Measurements from ENCODE around the gene KAZALD1. TPM values are rescaled to one million over a fixed set of nuclear protein-coding genes. Genes with fewer than 3 reads are reported as not detected.

The KAZALD1 gene
- total and polyA plus RNA-seq, 3 experiments from 2014 or later: 0.18 to 0.20 TPM; not detected in 1

DNA sequence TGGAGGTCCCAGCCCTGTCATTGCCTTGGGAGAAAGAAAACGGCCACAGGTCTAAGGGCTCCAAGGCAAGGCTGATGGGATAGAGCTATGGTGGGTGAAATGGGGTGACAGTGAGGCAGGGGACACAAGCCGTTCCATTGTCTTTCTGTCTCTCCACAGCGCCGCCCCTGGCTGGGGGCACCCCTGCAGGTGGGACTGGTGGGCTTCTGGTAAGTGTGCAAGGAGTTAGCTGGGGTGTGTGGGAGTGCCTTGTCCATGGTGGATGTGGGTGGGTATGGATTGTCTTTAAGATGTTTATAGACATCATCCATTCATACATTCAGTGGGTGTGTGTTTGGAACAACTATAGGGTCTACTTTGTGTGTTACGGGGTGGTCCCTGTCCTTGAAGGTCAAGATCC lies 23.3 kb upstream of the KAZALD1 start:
- peaks cover 15% of the 10 kb centered on the region for H3K4me1 ChIP-seq (ENCODE audit: insufficient read depth, low read length)
- H3K27me3 ChIP-seq (ENCODE audit: insufficient read depth, low read length, poor library complexity, severe bottlenecking): no peaks in the 10 kb centered on the region
- H3K4me3 ChIP-seq (ENCODE audit: low read length): no peak overlapping the region
- peaks cover 17% of the 10 kb centered on the region for H3K36me3 ChIP-seq (ENCODE audit: insufficient read depth, low read length)
- no peak overlapping the region for H3K27ac ChIP-seq (ENCODE audit: low read depth, low read length)
- Mint-ChIP-seq H3K27me3 (no peaks in the 10 kb centered on the region), H3K4me1 (peaks cover 21 to 31% (median 24%) of the 10 kb centered on the region in 3 donors), H3K36me3 (peaks cover 0 to 61% (median 11%) of the 10 kb centered on the region in 3 donors), H3K9me3 (no peaks in the 10 kb centered on the region), H3K27ac (peak overlapping the region in 5 of 8 donors; percentile 10 to 56 (median 28)), H3K4me3 (peak overlapping the region in 1 of 7 donors; percentile 75)
- CTCF ChIA-PET: interaction anchor here (4.9 to 11.3 kb wide), 2 partner anchors 13 to 24 kb away, joined by 46 to 258 read pairs; partner anchors contain the start of gene KAZALD1
- H3K9me3 ChIP-seq (ENCODE audit: low read length): no peaks in the 10 kb centered on the region
- POLR2A ChIA-PET: no interaction called here
- DNase-seq: no peak

DNA sequence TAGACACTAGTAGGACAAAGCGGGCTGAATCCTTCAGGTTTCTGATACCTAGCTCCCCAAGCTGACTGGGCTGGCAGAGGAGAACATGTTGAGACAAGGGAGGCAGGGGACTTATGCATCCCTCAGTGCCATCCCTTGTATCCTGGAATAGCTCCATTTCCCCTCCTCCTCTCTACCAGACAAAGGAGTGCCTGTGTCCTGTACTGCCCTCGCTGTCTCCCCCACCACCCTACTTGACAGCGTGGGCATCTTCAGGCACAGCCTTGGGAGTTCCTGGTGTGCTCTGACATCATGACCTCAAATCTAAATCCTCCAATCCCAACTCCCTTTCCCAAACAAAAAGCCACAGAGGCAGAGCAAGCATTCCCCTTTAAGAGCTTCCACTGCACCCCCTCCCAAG lies 21.7 kb upstream of the KAZALD1 start:
- no peak overlapping the region for H3K27ac ChIP-seq (ENCODE audit: low read depth, low read length)
- Mint-ChIP-seq H3K27ac (peak overlapping the region in 3 of 8 donors; percentile 71 to 78 (median 73)), H3K27me3 (peaks cover 0 to 2% of the 10 kb centered on the region in 2 donors), H3K36me3 (peaks cover 0 to 50% (median 11%) of the 10 kb centered on the region in 3 donors), H3K9me3 (no peaks in the 10 kb centered on the region), H3K4me3 (peak overlapping the region in 1 of 7 donors; percentile 11), H3K4me1 (peaks cover 20 to 27% (median 21%) of the 10 kb centered on the region in 3 donors)
- H3K27me3 ChIP-seq (ENCODE audit: insufficient read depth, low read length, poor library complexity, severe bottlenecking): no peaks in the 10 kb centered on the region
- H3K4me1 ChIP-seq (ENCODE audit: insufficient read depth, low read length): peaks cover 17% of the 10 kb centered on the region
- POLR2A ChIA-PET: no interaction called here
- peaks cover 17% of the 10 kb centered on the region for H3K36me3 ChIP-seq (ENCODE audit: insufficient read depth, low read length)
- H3K4me3 ChIP-seq (ENCODE audit: low read length): no peak overlapping the region
- CTCF ChIA-PET: interaction anchor here (1.0 to 11.3 kb wide), 6 partner anchors 9 to 56 kb away, joined by 3 to 258 read pairs (median 26); partner anchors contain the start of genes KAZALD1, PDZD7 and SFXN3
- H3K9me3 ChIP-seq (ENCODE audit: low read length): no peaks in the 10 kb centered on the region
- DNase-seq: no peak

DNA sequence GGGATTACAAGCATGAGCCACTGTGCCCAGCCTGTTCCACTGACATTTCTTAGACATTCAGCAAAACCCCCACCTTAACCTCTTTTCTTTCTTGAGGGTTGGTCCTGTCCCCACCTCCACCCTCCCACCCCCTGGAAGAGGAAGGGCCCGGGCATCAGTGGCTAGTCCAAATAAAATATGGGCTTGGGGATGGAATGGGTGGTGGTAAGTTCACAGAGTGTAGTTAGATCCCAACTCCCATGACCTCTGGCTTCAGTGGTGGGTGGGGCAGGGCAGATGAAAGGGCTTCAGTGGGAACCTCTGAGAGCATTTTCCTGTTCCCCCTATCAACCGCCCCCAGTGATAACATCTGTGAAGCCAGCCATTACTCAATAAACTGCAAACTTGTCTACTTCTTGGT lies 20.9 kb upstream of the KAZALD1 start:
- peaks cover 0 to 2% of the 10 kb centered on the region in 2 donors for H3K27me3 Mint-ChIP-seq
- peaks cover 20 to 27% (median 21%) of the 10 kb centered on the region in 3 donors for H3K4me1 Mint-ChIP-seq
- H3K9me3 ChIP-seq (ENCODE audit: low read length): no peaks in the 10 kb centered on the region
- no peak overlapping the region for H3K4me3 ChIP-seq (ENCODE audit: low read length)
- no peak overlapping the region for H3K27ac ChIP-seq (ENCODE audit: low read depth, low read length)
- H3K36me3 Mint-ChIP-seq: peaks cover 0 to 44% (median 9%) of the 10 kb centered on the region in 3 donors
- H3K27me3 ChIP-seq (ENCODE audit: insufficient read depth, low read length, poor library complexity, severe bottlenecking): no peaks in the 10 kb centered on the region
- ChIA-PET CTCF (interaction anchor here (1.7 to 11.3 kb wide), 6 partner anchors 10 to 101 kb away, joined by 6 to 258 read pairs (median 32); partner anchors contain the start of genes KAZALD1, PDZD7 and SFXN3), POLR2A (interaction anchor here (1.0 kb wide), 3 partner anchors 9 to 19 kb away, joined by 3 to 4 read pairs (median 4); partner anchors contain the start of genes PDZD7 and SFXN3)
- no peak for DNase-seq
- H3K4me1 ChIP-seq (ENCODE audit: insufficient read depth, low read length): peaks cover 17% of the 10 kb centered on the region
- no peaks in the 10 kb centered on the region for H3K9me3 Mint-ChIP-seq
- peak overlapping the region in 1 of 7 donors; percentile 17 for H3K4me3 Mint-ChIP-seq
- H3K36me3 ChIP-seq (ENCODE audit: insufficient read depth, low read length): peaks cover 17% of the 10 kb centered on the region
- H3K27ac Mint-ChIP-seq: peak overlapping the region in 6 of 8 donors; percentile 12 to 87 (median 64)

DNA sequence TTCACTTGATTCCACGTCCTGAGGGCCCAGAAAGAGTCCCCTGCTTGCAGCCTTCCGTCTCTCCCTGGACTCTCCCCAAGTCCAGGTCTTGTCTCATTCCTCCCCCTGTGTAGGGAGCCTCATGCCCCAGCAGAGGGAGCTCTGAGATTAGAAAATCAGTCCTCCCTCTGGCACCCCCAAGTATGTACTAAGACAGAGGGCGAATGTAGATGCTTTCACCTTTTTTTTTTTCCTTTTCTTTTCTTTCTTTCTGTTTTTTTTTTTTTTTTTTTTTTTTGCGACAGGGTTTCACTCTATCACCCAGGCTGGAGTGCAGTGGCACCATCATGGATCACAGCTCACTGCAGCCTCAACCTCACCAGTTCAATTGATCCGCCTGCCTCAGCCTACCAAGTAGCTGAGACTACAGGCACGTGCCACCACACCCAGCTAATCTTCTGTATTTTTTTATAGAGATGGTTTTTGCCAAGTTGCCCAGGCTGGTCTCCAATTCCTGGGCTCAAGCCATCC lies 20.5 kb upstream of the KAZALD1 start:
- H3K27me3 Mint-ChIP-seq: peaks cover 2 to 3% of the 10 kb centered on the region in 2 donors
- no peaks in the 10 kb centered on the region for H3K9me3 Mint-ChIP-seq
- H3K4me3 ChIP-seq (ENCODE audit: low read length): no peak overlapping the region
- no peaks in the 10 kb centered on the region for H3K27me3 ChIP-seq (ENCODE audit: insufficient read depth, low read length, poor library complexity, severe bottlenecking)
- ChIA-PET POLR2A (interaction anchor here (1.0 kb wide), 3 partner anchors 8 to 19 kb away, joined by 3 to 4 read pairs (median 4); partner anchors contain the start of genes PDZD7 and SFXN3), CTCF (interaction anchor here (0.8 to 11.3 kb wide), 8 partner anchors 10 to 100 kb away, joined by 3 to 258 read pairs (median 17); partner anchors contain the start of genes KAZALD1, PDZD7 and SFXN3)
- H3K36me3 ChIP-seq (ENCODE audit: insufficient read depth, low read length): peaks cover 17% of the 10 kb centered on the region
- H3K4me1 ChIP-seq (ENCODE audit: insufficient read depth, low read length): peaks cover 17% of the 10 kb centered on the region
- H3K36me3 Mint-ChIP-seq: peaks cover 0 to 39% (median 7%) of the 10 kb centered on the region in 3 donors
- H3K27ac Mint-ChIP-seq: peak overlapping the region in 6 of 8 donors; percentile 12 to 87 (median 64)
- peak overlapping the region in 3 of 7 donors; percentile 15 to 61 (median 17) for H3K4me3 Mint-ChIP-seq
- peaks cover 20 to 27% (median 21%) of the 10 kb centered on the region in 3 donors for H3K4me1 Mint-ChIP-seq
- H3K9me3 ChIP-seq (ENCODE audit: low read length): no peaks in the 10 kb centered on the region
- no peak overlapping the region for H3K27ac ChIP-seq (ENCODE audit: low read depth, low read length)
- DNase-seq: peak; percentile 49 to 83 (median 69)

DNA sequence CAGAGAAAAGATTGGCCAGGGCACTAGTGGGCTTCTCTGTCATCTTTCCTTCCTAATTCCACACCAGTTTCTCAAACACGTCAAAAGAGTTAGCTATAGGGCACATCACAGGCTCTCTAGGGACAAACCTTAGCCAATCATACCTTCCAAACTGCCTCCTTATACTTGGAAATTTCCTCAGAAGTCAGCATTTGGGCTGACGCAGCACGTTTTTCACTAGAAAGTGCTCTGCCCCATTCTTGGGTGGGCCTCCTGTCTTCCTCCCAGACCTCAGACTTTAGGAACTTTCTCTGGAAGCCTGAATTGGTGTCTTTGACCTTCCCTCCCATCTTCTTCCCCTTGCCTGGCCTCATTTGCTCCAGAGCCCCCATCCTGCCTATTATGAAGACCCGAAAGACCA lies 19.7 kb upstream of the KAZALD1 start:
- DNase-seq: no peak
- H3K36me3 Mint-ChIP-seq: peaks cover 0 to 31% (median 7%) of the 10 kb centered on the region in 3 donors
- Histone ChIP-seq H3K4me3 (ENCODE audit: low read length) (peak overlapping the region; percentile 67), H3K9me3 (ENCODE audit: low read length) (no peaks in the 10 kb centered on the region), H3K4me1 (ENCODE audit: insufficient read depth, low read length) (peaks cover 17% of the 10 kb centered on the region), H3K27me3 (ENCODE audit: insufficient read depth, low read length, poor library complexity, severe bottlenecking) (no peaks in the 10 kb centered on the region), H3K27ac (ENCODE audit: low read depth, low read length) (peak overlapping the region; percentile 66), H3K36me3 (ENCODE audit: insufficient read depth, low read length) (peaks cover 11% of the 10 kb centered on the region)
- H3K27me3 Mint-ChIP-seq: peaks cover 8 to 11% of the 10 kb centered on the region in 2 donors
- H3K4me3 Mint-ChIP-seq: peak overlapping the region; percentile 92 to 99 (median 97)
- H3K9me3 Mint-ChIP-seq: no peaks in the 10 kb centered on the region
- CTCF ChIA-PET: interaction anchor here (0.8 to 11.3 kb wide), 7 partner anchors 9 to 100 kb away, joined by 3 to 258 read pairs (median 19); partner anchors contain the start of genes KAZALD1, PDZD7 and SFXN3
- POLR2A ChIA-PET: interaction anchor here (0.9 to 1.8 kb wide), 3 partner anchors 16 to 21 kb away, joined by 3 to 7 read pairs (median 6); partner anchors contain the start of gene KAZALD1
- H3K27ac Mint-ChIP-seq: peak overlapping the region in 7 of 8 donors; percentile 29 to 99 (median 96)
- peaks cover 20 to 27% (median 21%) of the 10 kb centered on the region in 3 donors for H3K4me1 Mint-ChIP-seq

DNA sequence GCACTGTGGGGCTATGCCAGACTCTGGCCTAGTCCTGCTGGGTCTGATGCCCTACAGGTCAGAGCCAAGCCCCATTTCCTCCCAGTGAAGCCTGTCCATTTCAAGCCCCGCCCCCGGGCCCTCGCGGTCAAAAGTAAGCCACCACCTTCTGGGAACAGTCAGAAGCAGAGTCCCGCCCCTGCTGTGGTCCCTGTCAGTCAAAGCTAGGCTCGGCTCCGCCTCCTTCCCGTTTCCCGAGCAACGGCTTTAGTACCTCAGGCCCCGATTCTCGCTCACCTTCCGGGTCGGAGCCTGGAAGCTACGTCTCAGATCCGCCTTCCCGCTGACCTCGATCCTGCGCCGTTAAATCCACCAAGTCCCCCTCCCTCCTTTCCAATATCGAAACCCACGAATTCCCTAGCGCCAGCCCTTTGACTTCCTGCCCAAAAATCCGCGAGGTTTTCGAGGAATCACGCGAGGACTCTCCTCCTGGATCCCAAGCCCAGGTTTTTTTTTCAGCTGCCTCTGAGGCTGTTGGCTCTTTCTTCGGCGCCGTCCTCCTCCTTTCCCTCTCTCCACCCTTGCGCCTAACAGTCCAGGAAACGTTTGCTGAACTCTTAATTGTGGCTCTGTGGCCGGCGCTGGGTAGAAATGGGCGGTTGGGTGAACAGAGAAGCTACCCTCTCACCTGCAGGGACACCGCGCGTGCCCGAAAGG lies 19.0 kb upstream of the KAZALD1 start:
- ChIA-PET CTCF (interaction anchor here (0.7 to 11.3 kb wide), 8 partner anchors 8 to 99 kb away, joined by 3 to 258 read pairs (median 17); partner anchors contain the start of genes KAZALD1, PDZD7 and SFXN3), POLR2A (interaction anchor here (0.7 to 1.8 kb wide), 7 partner anchors 10 to 41 kb away, joined by 3 to 9 read pairs (median 5); partner anchors contain the start of genes KAZALD1, PDZD7 and SFXN3)
- H3K36me3 ChIP-seq (ENCODE audit: insufficient read depth, low read length): peaks cover 4% of the 10 kb centered on the region
- Mint-ChIP-seq H3K9me3 (no peaks in the 10 kb centered on the region), H3K4me3 (peak overlapping the region; percentile 92 to 99 (median 97)), H3K27me3 (peaks cover 8 to 18% of the 10 kb centered on the region in 2 donors), H3K36me3 (peaks cover 0 to 24% (median 6%) of the 10 kb centered on the region in 3 donors), H3K4me1 (peaks cover 20 to 27% (median 21%) of the 10 kb centered on the region in 3 donors), H3K27ac (peak overlapping the region; percentile 74 to 100 (median 96))
- H3K27ac ChIP-seq (ENCODE audit: low read depth, low read length): peak overlapping the region; percentile 66
- H3K4me1 ChIP-seq (ENCODE audit: insufficient read depth, low read length): peaks cover 17% of the 10 kb centered on the region
- no peaks in the 10 kb centered on the region for H3K9me3 ChIP-seq (ENCODE audit: low read length)
- peak overlapping the region; percentile 67 for H3K4me3 ChIP-seq (ENCODE audit: low read length)
- peak; percentile 65 to 87 (median 67) for DNase-seq
- H3K27me3 ChIP-seq (ENCODE audit: insufficient read depth, low read length, poor library complexity, severe bottlenecking): no peaks in the 10 kb centered on the region

DNA sequence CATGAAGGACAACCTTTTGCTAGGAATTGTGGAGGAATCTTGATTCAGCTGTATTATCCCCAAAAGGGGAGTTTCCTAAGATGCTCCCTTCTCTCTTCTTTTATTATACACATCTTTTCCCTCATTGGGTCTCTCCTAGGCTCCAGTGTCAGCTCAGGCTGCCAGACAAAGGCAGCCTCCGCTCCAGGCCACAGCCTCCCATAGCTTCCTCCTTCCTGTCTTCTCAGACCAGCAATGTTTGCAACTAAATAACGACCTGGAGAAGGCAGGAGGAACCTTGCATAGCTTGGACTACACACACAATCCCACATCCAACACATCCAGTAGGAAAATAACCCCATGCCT lies 18.5 kb upstream of the KAZALD1 start:
- no peaks in the 10 kb centered on the region for H3K9me3 ChIP-seq (ENCODE audit: low read length)
- peak overlapping the region; percentile 67 for H3K4me3 ChIP-seq (ENCODE audit: low read length)
- Mint-ChIP-seq H3K9me3 (no peaks in the 10 kb centered on the region), H3K36me3 (peaks cover 0 to 19% (median 4%) of the 10 kb centered on the region in 3 donors), H3K4me3 (peak overlapping the region; percentile 92 to 99 (median 97)), H3K27me3 (peaks cover 10 to 23% of the 10 kb centered on the region in 2 donors), H3K4me1 (peaks cover 22 to 28% (median 23%) of the 10 kb centered on the region in 3 donors), H3K27ac (peak overlapping the region in 7 of 8 donors; percentile 50 to 99 (median 95))
- H3K36me3 ChIP-seq (ENCODE audit: insufficient read depth, low read length): no peaks in the 10 kb centered on the region
- H3K4me1 ChIP-seq (ENCODE audit: insufficient read depth, low read length): peaks cover 17% of the 10 kb centered on the region
- peak overlapping the region; percentile 66 for H3K27ac ChIP-seq (ENCODE audit: low read depth, low read length)
- no peaks in the 10 kb centered on the region for H3K27me3 ChIP-seq (ENCODE audit: insufficient read depth, low read length, poor library complexity, severe bottlenecking)
- CTCF ChIA-PET: interaction anchor here (0.7 to 11.3 kb wide), 8 partner anchors 8 to 98 kb away, joined by 3 to 258 read pairs (median 17); partner anchors contain the start of genes KAZALD1, PDZD7 and SFXN3
- POLR2A ChIA-PET: interaction anchor here (0.7 to 1.8 kb wide), 7 partner anchors 11 to 42 kb away, joined by 3 to 9 read pairs (median 5); partner anchors contain the start of genes KAZALD1, PDZD7 and SFXN3
- no peak for DNase-seq
